ENCODE results near the gene SGPP1. TPM values are rescaled to one million over a fixed set of nuclear protein-coding genes. Genes with fewer than 3 reads are reported as not detected.

The SGPP1 gene
- polyA plus RNA-seq, 3 donors = 3.3 to 13.3 (median 7.6) TPM

DNA sequence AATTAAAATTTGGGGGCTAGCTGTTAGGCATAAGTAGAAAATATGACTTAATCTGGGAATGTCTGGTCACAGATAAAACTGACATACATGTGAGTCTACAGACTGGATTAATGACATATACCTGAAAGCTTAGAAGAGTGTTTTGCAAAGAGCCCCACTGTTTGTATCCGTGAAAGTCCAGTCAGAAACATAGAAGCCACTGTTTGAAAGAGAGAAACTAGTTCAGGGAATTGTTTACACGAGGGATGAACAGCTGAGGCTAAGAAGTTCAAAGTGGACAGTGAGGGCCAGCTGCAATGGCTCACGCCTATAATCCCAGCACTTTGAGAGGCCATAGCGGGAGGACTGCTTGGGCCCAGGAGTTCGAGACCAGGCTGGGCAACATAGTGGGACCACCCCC is 36.2 kb upstream of the SGPP1 start:
- 97% methylated on average over 3 of the region's 5 CpGs for WGBS (ENCODE audit: insufficient coverage)
- intact Hi-C loops (cut with micrococcal nuclease) = loop anchor here in 1 of 2 donors (10.0 kb wide), 1 partner anchor 139 kb away; no protein-coding TSS in a partner anchor
- H3K4me3 ChIP-seq (replicated peaks in 1 of 3; ENCODE audit: low read depth in 2 of 3, low read length in 3 of 3) = no peak overlapping the region

DNA sequence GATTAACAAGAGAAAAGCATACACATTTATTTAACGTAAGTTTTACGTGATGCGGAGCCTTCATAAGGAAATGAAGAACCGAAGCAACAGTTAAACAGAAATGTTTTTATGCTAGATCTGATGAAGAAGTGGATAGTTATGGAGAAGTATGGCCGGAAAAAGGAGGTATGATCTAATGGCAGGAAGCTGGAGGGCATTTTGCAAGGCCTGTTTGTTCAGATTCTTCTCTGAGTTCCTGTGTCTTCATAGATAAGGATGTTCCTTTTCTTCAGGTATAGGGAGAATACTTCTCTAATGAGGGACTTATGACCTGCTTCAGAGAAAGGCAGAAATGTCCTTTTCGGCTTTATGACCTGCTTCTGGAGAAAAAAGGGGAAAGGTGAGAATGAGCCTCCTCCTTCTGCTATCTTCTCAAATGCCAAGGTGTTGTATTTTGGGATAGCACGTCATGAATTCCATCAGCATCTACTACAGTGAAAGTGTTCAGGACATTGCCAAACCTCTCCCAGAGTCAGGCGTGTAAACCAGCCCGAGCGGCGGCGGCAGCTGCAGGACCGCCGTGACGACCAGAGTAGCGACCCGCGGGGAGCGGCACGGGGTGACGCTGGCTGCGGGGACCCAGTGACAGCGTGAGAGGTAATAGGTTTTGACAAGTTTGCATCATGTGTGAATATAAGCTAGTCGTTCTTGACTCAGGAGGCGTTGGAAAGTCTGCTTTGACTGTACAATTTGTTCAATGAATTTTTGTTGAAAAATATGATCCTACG is 33.7 kb upstream of the SGPP1 start:
- WGBS (ENCODE audit: insufficient coverage) = 87% methylated on average over 19 of the region's 26 CpGs
- H3K4me1 Mint-ChIP-seq = peaks cover 19% of the 10 kb centered on the region
- H3K4me3 Mint-ChIP-seq = peak overlapping the region in 1 of 2 donors; percentile 68

More for the DNA sequence above, 36.2 kb upstream of the SGPP1 start:
- H3K27me3 ChIP-seq (ENCODE audit: control insufficient read depth in 2 of 2, insufficient read depth in 2 of 2, low read length in 2 of 2) = no peaks in the 10 kb centered on the region
- H3K4me3 Mint-ChIP-seq = no peak overlapping the region
- H3K27ac ChIP-seq (ENCODE audit: low read depth in 1 of 2, low read length in 2 of 2) = no peak overlapping the region
- no peaks in the 10 kb centered on the region for H3K36me3 Mint-ChIP-seq
- peaks cover 24% of the 10 kb centered on the region for H3K4me1 Mint-ChIP-seq
- DNase-seq = no peak
- no peaks in the 10 kb centered on the region for H4K20me1 ChIP-seq (ENCODE audit: insufficient read depth, low read length)
- peaks cover 0 to 3% (median 1%) of the 10 kb centered on the region in 3 donors for H3K27me3 Mint-ChIP-seq (ENCODE audit: low read depth in 3 of 3)
- H3K4me1 ChIP-seq (ENCODE audit: control insufficient read depth in 1 of 2, insufficient read depth in 2 of 2, low read length in 2 of 2) = peaks cover 0 to 4% of the 10 kb centered on the region in 2 donors
- no peaks in the 10 kb centered on the region for H3K36me3 ChIP-seq (replicated peaks in 1 of 2; ENCODE audit: control insufficient read depth in 1 of 2, insufficient read depth in 2 of 2, low read length in 2 of 2)
- H3K4me2 ChIP-seq (replicated peaks; ENCODE audit: extremely low read depth, low read length, poor library complexity, severe bottlenecking) = no peak overlapping the region
- TF ChIP-seq, protein P1, sequence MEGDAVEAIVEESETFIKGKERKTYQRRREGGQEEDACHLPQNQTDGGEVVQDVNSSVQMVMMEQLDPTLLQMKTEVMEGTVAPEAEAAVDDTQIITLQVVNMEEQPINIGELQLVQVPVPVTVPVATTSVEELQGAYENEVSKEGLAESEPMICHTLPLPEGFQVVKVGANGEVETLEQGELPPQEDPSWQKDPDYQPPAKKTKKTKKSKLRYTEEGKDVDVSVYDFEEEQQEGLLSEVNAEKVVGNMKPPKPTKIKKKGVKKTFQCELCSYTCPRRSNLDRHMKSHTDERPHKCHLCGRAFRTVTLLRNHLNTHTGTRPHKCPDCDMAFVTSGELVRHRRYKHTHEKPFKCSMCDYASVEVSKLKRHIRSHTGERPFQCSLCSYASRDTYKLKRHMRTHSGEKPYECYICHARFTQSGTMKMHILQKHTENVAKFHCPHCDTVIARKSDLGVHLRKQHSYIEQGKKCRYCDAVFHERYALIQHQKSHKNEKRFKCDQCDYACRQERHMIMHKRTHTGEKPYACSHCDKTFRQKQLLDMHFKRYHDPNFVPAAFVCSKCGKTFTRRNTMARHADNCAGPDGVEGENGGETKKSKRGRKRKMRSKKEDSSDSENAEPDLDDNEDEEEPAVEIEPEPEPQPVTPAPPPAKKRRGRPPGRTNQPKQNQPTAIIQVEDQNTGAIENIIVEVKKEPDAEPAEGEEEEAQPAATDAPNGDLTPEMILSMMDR (IDR thresholded peaks at IDR 0.05) = no peak
- H2AFZ ChIP-seq (ENCODE audit: insufficient read depth, low read depth, low read length, poor library complexity, severe bottlenecking) = no peak overlapping the region
- H3K9ac ChIP-seq (ENCODE audit: insufficient read depth, low read length, poor library complexity, severe bottlenecking) = no peak overlapping the region
- H3K9me3 ChIP-seq (replicated peaks in 1 of 2; ENCODE audit: control insufficient read depth in 1 of 2, insufficient read depth in 1 of 2, low read length in 2 of 2) = no peaks in the 10 kb centered on the region
- H3K27ac Mint-ChIP-seq = no peak overlapping the region
- no peaks in the 10 kb centered on the region for H3K9me3 Mint-ChIP-seq
- no peaks in the 10 kb centered on the region for H3K79me2 ChIP-seq (ENCODE audit: insufficient read depth, low read length)

More for the DNA sequence above, 33.7 kb upstream of the SGPP1 start:
- Histone ChIP-seq H4K20me1 (ENCODE audit: insufficient read depth, low read length) (no peaks in the 10 kb centered on the region), H3K4me3 (replicated peaks in 1 of 3; ENCODE audit: low read depth in 2 of 3, low read length in 3 of 3) (no peak overlapping the region), H3K36me3 (replicated peaks in 1 of 2; ENCODE audit: control insufficient read depth in 1 of 2, insufficient read depth in 2 of 2, low read length in 2 of 2) (no peaks in the 10 kb centered on the region), H2AFZ (ENCODE audit: insufficient read depth, low read depth, low read length, poor library complexity, severe bottlenecking) (peak overlapping the region; percentile 21), H3K79me2 (ENCODE audit: insufficient read depth, low read length) (no peaks in the 10 kb centered on the region), H3K4me2 (replicated peaks; ENCODE audit: extremely low read depth, low read length, poor library complexity, severe bottlenecking) (no peak overlapping the region), H3K9me3 (replicated peaks in 1 of 2; ENCODE audit: control insufficient read depth in 1 of 2, insufficient read depth in 1 of 2, low read length in 2 of 2) (no peaks in the 10 kb centered on the region), H3K4me1 (ENCODE audit: control insufficient read depth in 1 of 2, insufficient read depth in 2 of 2, low read length in 2 of 2) (peaks cover 0 to 5% of the 10 kb centered on the region in 2 donors), H3K27me3 (ENCODE audit: control insufficient read depth in 2 of 2, insufficient read depth in 2 of 2, low read length in 2 of 2) (no peaks in the 10 kb centered on the region), H3K27ac (ENCODE audit: low read depth in 1 of 2, low read length in 2 of 2) (no peak overlapping the region), H3K9ac (ENCODE audit: insufficient read depth, low read length, poor library complexity, severe bottlenecking) (no peak overlapping the region)
- Mint-ChIP-seq H3K27ac (peak overlapping the region in 3 of 7 donors; percentile 5 to 14 (median 13)), H3K36me3 (no peaks in the 10 kb centered on the region), H3K9me3 (no peaks in the 10 kb centered on the region), H3K27me3 (ENCODE audit: low read depth in 3 of 3) (peaks cover 0 to 5% (median 3%) of the 10 kb centered on the region in 3 donors)
- intact Hi-C loops (cut with micrococcal nuclease) = loop anchor here in 1 of 2 donors (10.0 kb wide), 1 partner anchor 137 kb away; no protein-coding TSS in a partner anchor
- DNase-seq = no peak
- TF ChIP-seq, protein P1 (IDR thresholded peaks at IDR 0.05) = no peak

All from CD14-positive monocyte (primary cell).